ENCODE measurements around the gene DIP2B.

- TF ChIP-seq SMC3 (conservative IDR thresholded peaks at IDR 0.05; ENCODE audit: poor library complexity) = no peak
- TF ChIP-seq REST (IDR thresholded peaks at IDR 0.05; ENCODE audit: borderline replicate concordance) = no peak
- no peak for TF ChIP-seq CTCF (IDR thresholded peaks at IDR 0.05; ENCODE audit: poor library complexity, severe bottlenecking)
- TF ChIP-seq RAD21 (conservative IDR thresholded peaks at IDR 0.05) = no peak
- TF ChIP-seq EP300 (conservative IDR thresholded peaks at IDR 0.05; ENCODE audit: poor library complexity, severe bottlenecking) = no peak
- TF ChIP-seq EZH2 (IDR thresholded peaks at IDR 0.05; ENCODE audit: borderline replicate concordance, insufficient read depth, low read length, poor library complexity, severe bottlenecking) = no peak
- no peak for TF ChIP-seq POLR2AphosphoS5 (IDR thresholded peaks at IDR 0.05)
- no peak for TF ChIP-seq MXI1 (conservative IDR thresholded peaks at IDR 0.05; ENCODE audit: poor library complexity, severe bottlenecking)
- no peak for TF ChIP-seq TAF1 (IDR thresholded peaks at IDR 0.05; ENCODE audit: low read depth)
Measured at GRCh38 chr12:50786498-50787231, 281.9 kb downstream of the DIP2B start.

Measured in neural cell (in vitro differentiated cells).